Ascending aorta (tissue), 2 donors: ENCODE results near the gene SMPD2. TPM values are rescaled to one million over a fixed set of nuclear protein-coding genes. Genes with fewer than 3 reads are reported as not detected.
A peak's percentile ranks its signal among the peaks of the same experiment; 100 is the strongest.

Experiments
- DNase-seq, 2 donors: peaks; one replicate each; pipeline ENCODE4 v3.0.0-alpha.2; 2019; ENCODE audit warnings: low spot score in 2 of 2
- H3K27ac ChIP-seq, 2 donors: fragments of 200-600 bp; sonication (generic); one replicate each; pipeline ENCODE4 v1.5.1; 2016 to 2017; ENCODE audit warnings: mild to moderate bottlenecking in 1 of 2
- H3K27me3 ChIP-seq: fragments of 200-600 bp; sonication (generic); one replicate; pipeline ENCODE4 v1.5.1; 2017
- H3K36me3 ChIP-seq, 2 donors: fragments of 200-600 bp; sonication (generic); one replicate each; pipeline ENCODE4 v1.5.1; 2016
- H3K4me1 ChIP-seq, 2 donors: fragments of 200-600 bp; sonication (generic); one replicate each; pipeline ENCODE4 v1.5.1; 2016 to 2017; ENCODE audit warnings: mild to moderate bottlenecking in 1 of 2
- H3K4me3 ChIP-seq, 2 donors: fragments of 200-600 bp; sonication (generic); one replicate each; pipeline ENCODE4 v1.5.1; 2016 to 2017; ENCODE audit warnings: mild to moderate bottlenecking in 1 of 2
- H3K9me3 ChIP-seq, 2 donors: fragments of 200-600 bp; sonication (generic); one replicate each; pipeline ENCODE4 v1.5.1; 2016
- intact Hi-C: fragments of 100-400 bp; cut with DNase I; formaldehyde crosslinking; loops from one replicate; pipeline ENCODE4 v1.15.1; 2023
- total RNA-seq: library from RNA; depleted of rRNA; stranded (reverse); fragments of >200 nt; gene quantifications from one replicate; pipeline ENCODE4 v1.1.0, GENCODE V29; 2016
- TF ChIP-seq, protein P1 (sequence below), 3 experiments: fragments of 200-600 bp in 2 of 3; fragments of 450-650 bp in 1 of 3; sonication (generic) in 2 of 3; IDR thresholded peaks; one replicate each; pipeline ENCODE4 v1.5.1; 2016 to 2019; ENCODE audit warnings: antibody characterized with exemption in 3 of 3, mild to moderate bottlenecking in 1 of 3, moderate library complexity in 1 of 3

Gene SMPD2
- total RNA-seq, 1 donor from 2014 or later = 14.2 TPM

DNA sequence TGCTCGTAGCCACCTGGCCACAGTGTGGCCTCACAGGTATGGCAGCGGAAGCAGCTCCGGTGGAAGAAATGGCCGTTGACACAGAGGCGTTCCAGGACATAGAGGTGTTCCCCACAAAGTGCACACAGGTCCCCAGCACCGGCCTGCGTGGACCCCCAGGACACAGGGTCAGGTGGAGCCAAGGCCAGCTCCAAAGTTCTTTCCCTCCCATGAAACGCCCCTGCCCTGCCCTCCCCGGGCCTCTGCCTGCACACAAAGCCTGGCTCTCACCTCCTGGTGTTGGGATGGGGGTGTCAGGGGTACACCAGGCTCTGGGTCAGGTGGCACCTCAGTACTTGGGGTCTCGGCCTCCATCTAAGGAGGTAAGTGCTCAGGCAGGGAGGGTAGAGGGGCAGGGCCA, 6.6 kb downstream of the SMPD2 start:
- intact Hi-C loops = no loop called here
- no peak for DNase-seq
- no peak overlapping the region for H3K27ac ChIP-seq
- H3K9me3 ChIP-seq = no peaks in the 10 kb centered on the region
- peaks cover 0 to 3% of the 10 kb centered on the region in 2 donors for H3K4me1 ChIP-seq
- H3K36me3 ChIP-seq = peaks cover 33 to 49% of the 10 kb centered on the region in 2 donors
- no peak overlapping the region for H3K4me3 ChIP-seq
- TF ChIP-seq, protein P1, sequence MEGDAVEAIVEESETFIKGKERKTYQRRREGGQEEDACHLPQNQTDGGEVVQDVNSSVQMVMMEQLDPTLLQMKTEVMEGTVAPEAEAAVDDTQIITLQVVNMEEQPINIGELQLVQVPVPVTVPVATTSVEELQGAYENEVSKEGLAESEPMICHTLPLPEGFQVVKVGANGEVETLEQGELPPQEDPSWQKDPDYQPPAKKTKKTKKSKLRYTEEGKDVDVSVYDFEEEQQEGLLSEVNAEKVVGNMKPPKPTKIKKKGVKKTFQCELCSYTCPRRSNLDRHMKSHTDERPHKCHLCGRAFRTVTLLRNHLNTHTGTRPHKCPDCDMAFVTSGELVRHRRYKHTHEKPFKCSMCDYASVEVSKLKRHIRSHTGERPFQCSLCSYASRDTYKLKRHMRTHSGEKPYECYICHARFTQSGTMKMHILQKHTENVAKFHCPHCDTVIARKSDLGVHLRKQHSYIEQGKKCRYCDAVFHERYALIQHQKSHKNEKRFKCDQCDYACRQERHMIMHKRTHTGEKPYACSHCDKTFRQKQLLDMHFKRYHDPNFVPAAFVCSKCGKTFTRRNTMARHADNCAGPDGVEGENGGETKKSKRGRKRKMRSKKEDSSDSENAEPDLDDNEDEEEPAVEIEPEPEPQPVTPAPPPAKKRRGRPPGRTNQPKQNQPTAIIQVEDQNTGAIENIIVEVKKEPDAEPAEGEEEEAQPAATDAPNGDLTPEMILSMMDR (IDR thresholded peaks at IDR 0.05) = no peak
- H3K27me3 ChIP-seq = no peaks in the 10 kb centered on the region

DNA sequence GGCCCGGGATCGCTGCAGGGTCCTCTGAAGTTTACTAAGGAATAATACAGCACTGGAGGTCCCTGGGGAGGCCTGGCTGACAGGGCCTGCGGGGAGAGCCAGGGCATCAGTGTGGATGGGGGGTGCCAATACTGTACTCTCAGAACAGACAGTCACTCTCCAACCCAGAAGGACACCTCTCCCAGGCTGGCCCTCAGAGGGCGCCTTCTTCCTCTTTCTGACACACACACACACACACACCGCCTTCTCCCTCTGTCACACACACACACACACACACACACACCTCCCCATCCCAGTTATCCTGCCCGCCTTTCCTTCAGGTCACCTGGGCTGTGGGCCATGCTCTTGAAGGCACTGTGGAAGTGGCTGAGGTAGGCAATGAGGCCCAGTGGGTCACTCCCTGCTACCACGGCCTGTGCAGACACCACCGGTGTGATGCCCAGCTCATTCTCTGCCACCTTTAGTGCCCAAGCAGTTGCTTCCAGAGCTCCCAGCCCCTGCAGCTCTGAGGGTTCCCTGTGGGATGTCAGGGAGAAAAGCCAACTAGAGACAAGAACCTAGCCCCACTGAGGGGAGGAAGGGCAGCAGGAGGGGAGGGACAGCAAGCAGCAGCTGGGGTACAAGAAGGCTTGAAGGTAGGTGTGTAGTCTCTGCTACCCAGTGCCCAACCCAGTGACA, 7.5 kb downstream of the SMPD2 start:
- no peak overlapping the region for H3K27ac ChIP-seq
- DNase-seq = peak in 1 of 2 donors; percentile 56
- no peaks in the 10 kb centered on the region for H3K27me3 ChIP-seq
- TF ChIP-seq, protein P1 (IDR thresholded peaks at IDR 0.05) = no peak
- no peaks in the 10 kb centered on the region for H3K4me1 ChIP-seq
- intact Hi-C loops = no loop called here
- H3K9me3 ChIP-seq = no peaks in the 10 kb centered on the region
- peaks cover 33 to 59% of the 10 kb centered on the region in 2 donors for H3K36me3 ChIP-seq
- no peak overlapping the region for H3K4me3 ChIP-seq

DNA sequence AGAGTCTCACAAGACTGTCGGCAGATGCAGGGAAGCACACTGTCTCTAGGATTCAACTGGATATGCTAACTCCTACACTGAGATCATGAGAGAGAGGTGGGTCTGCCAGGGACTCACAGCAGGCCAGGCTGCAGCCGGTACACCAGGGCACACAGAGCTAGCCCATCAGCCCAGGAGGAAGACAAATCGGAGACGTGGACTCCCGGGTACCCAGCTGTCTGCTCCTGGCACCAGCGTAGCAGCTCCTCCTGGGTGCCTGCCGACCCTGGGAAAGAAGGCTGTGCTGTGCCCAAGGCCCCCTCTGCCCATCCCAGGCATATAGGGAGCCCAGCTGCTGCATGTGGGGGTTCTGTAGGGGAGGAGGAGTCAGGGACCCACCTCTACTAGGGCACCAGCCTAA, 8.1 kb downstream of the SMPD2 start:
- Histone ChIP-seq H3K4me1 (peaks cover 0 to 1% of the 10 kb centered on the region in 2 donors), H3K9me3 (no peaks in the 10 kb centered on the region), H3K4me3 (no peak overlapping the region), H3K36me3 (peaks cover 30 to 56% of the 10 kb centered on the region in 2 donors), H3K27ac (no peak overlapping the region), H3K27me3 (no peaks in the 10 kb centered on the region)
- TF ChIP-seq, protein P1 (IDR thresholded peaks at IDR 0.05) = no peak
- intact Hi-C loops = no loop called here
- DNase-seq = no peak

DNA sequence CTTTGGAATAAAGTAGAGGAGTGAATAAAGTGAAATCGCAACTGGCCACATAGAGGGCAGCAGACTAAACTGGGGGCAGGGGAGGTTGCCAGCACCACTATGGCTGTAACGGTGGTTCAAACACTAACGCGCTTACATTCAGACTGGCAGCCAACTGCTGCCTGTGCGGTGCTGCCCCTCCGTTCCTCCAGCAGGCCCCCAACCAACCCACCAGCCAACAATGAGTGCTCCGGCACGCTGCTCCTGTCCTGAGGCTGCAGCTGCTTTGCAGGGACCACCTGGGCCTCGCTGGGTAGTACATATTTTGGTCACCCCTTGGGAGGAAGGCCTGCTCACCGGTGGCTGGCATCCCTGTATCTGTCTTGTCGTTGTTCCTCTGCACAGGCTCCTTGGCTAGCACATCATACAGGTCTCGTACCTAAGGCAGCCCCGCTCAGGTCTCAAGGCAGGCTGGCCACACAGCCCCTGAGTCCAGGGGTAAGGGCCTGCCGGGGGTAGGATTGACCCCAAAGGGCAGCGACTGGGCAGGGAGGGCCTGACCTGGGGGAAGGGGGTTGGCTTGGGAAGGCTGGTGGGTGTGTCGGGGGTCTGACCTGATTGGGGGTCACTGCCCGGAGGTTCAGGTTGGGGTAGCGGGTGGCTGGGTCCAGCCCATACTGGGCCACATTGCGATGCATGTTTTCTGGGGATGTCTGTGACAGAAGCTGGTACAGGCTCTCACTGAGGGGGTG, 8.7 kb downstream of the SMPD2 start:
- peaks cover 28 to 55% of the 10 kb centered on the region in 2 donors for H3K36me3 ChIP-seq

DNA sequence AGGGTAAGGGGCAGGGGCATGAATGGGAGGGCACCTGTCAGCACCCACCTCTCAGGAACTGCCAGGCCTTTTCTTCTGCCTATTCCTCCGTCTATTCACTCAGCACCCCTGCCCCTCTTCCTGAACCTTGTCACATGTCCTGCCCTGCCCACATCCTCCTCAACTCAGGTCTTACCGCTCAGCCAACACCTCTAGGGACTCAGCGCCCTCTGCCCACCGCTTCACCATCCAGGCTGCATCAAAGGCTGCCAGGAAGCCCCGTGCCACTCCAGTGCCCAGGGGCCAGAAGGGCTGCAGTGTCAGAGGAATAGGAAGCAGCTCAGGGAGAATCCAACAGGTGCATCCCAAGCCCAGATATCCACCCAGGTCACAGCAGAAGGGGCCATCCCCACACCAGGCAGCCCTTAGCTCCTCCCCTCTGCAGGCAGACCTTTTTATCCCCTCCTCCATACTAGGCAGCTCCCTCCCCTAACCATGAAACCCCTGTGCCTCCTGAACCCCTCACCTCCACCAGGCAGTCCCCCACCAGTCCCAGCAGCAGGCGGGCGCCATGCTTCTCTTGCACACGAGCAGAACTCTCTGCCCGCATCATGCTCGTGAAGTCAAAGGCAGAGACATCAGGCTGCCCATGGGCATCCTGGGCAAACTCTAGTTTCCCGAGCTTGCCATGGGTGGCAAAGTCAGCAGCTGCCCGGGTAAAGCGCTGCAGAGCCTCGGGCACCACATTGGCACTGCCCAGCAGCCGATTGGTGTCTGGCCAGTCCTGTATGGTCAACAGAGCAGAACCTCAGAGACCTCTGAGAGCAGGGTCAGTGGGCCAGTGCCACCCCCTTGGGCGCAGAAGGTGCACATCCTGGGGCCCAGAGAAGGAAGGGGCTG, 9.5 kb downstream of the SMPD2 start:
- Histone ChIP-seq H3K27me3 (no peaks in the 10 kb centered on the region), H3K36me3 (peaks cover 20 to 52% of the 10 kb centered on the region in 2 donors), H3K27ac (no peak overlapping the region), H3K4me3 (no peak overlapping the region), H3K4me1 (peaks cover 4 to 11% of the 10 kb centered on the region in 2 donors), H3K9me3 (no peaks in the 10 kb centered on the region)
- TF ChIP-seq, protein P1 (IDR thresholded peaks at IDR 0.05) = no peak
- intact Hi-C loops = no loop called here
- no peak for DNase-seq

More for the DNA sequence above, 8.7 kb downstream of the SMPD2 start:
- Histone ChIP-seq H3K27me3 (no peaks in the 10 kb centered on the region), H3K4me3 (no peak overlapping the region), H3K27ac (no peak overlapping the region), H3K4me1 (peaks cover 4 to 7% of the 10 kb centered on the region in 2 donors), H3K9me3 (no peaks in the 10 kb centered on the region)
- TF ChIP-seq, protein P1 (IDR thresholded peaks at IDR 0.05) = no peak
- no peak for DNase-seq
- intact Hi-C loops = no loop called here
